Measurements from ENCODE around the gene SBF1. TPM values are rescaled to one million over a fixed set of nuclear protein-coding genes. Genes with fewer than 3 reads are reported as not detected.

Gene SBF1
- total RNA-seq, 2 donors from 2014 or later, result 60.2 to 77.5 TPM

GRCh38 chr22:50477923-50478322, 3.1 kb upstream of the SBF1 start:
- no peaks in the 10 kb centered on the region for H3K27me3 ChIP-seq
- no peaks in the 10 kb centered on the region for H3K36me3 ChIP-seq (replicated peaks in 1 of 2; ENCODE audit: insufficient read depth in 1 of 2, low read depth in 2 of 2)
- peaks cover 35% of the 10 kb centered on the region for H3K4me1 ChIP-seq
- intact Hi-C loops (cut with DNase I), result no loop called here
- H3K27ac ChIP-seq, result no peak overlapping the region
- H3K4me3 ChIP-seq, result no peak overlapping the region
- WGBS, 2 donors, result 92 to 99% methylated on average over 8 to 11 of the region's 12 CpGs
- no peak for DNase-seq
- TF ChIP-seq CTCF (IDR thresholded peaks at IDR 0.05), result no peak
- no peak for TF ChIP-seq POLR2A (IDR thresholded peaks at IDR 0.05)
- no peaks in the 10 kb centered on the region for H3K9me3 ChIP-seq
- ATAC-seq, result no peak

DNA sequence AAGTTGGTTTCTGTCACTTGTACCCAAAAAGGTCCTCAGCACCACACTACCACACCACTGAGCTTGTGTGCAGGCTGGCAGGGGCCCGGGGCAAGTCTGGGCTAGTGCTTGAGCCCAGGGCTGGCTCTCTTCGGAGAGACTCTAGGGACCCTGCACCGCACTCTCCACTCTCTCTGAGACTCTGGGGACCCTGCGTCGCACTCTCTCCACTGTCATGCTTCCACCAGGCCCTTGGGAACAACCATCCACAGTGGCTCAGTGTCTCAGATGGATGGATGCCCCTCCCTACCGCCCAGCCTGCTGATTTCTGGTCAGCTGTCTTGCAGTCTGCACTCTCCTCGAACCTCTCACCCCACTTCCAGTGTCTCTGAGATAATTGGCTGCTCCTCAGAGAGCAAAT, 2.0 kb upstream of the SBF1 start:
- Histone ChIP-seq H3K9me3 (no peaks in the 10 kb centered on the region), H3K4me1 (peaks cover 35% of the 10 kb centered on the region), H3K36me3 (replicated peaks in 1 of 2; ENCODE audit: insufficient read depth in 1 of 2, low read depth in 2 of 2) (no peaks in the 10 kb centered on the region), H3K27me3 (no peaks in the 10 kb centered on the region), H3K27ac (no peak overlapping the region), H3K4me3 (no peak overlapping the region)
- DNase-seq (no peak), ATAC-seq (no peak)
- TF ChIP-seq CTCF (IDR thresholded peaks at IDR 0.05) (no peak), POLR2A (IDR thresholded peaks at IDR 0.05) (no peak)
- WGBS, 2 donors, result 67 to 80% methylated on average over 4 to 7 of the region's 7 CpGs
- intact Hi-C loops (cut with DNase I), result no loop called here

- DNase-seq (no peak), ATAC-seq (no peak)
- no peaks in the 10 kb centered on the region for H3K9me3 ChIP-seq
- peak overlapping the region in 3 of 4 donors; percentile 52 to 87 (median 84) for H3K27ac ChIP-seq
- no peak for TF ChIP-seq POLR2A (IDR thresholded peaks at IDR 0.05)
- TF ChIP-seq CTCF (IDR thresholded peaks at IDR 0.05), result no peak
- 90 to 92% methylated on average over 6 of the region's 6 CpGs for WGBS, 2 donors
- no peaks in the 10 kb centered on the region for H3K36me3 ChIP-seq (replicated peaks in 1 of 2; ENCODE audit: insufficient read depth in 1 of 2, low read depth in 2 of 2)
- intact Hi-C loops (cut with DNase I), result no loop called here
- peaks cover 39% of the 10 kb centered on the region for H3K4me1 ChIP-seq
- H3K27me3 ChIP-seq, result no peaks in the 10 kb centered on the region
- H3K4me3 ChIP-seq, result no peak overlapping the region
Observed at GRCh38 chr22:50475652-50476002, 792 bp upstream of the SBF1 start.

DNA sequence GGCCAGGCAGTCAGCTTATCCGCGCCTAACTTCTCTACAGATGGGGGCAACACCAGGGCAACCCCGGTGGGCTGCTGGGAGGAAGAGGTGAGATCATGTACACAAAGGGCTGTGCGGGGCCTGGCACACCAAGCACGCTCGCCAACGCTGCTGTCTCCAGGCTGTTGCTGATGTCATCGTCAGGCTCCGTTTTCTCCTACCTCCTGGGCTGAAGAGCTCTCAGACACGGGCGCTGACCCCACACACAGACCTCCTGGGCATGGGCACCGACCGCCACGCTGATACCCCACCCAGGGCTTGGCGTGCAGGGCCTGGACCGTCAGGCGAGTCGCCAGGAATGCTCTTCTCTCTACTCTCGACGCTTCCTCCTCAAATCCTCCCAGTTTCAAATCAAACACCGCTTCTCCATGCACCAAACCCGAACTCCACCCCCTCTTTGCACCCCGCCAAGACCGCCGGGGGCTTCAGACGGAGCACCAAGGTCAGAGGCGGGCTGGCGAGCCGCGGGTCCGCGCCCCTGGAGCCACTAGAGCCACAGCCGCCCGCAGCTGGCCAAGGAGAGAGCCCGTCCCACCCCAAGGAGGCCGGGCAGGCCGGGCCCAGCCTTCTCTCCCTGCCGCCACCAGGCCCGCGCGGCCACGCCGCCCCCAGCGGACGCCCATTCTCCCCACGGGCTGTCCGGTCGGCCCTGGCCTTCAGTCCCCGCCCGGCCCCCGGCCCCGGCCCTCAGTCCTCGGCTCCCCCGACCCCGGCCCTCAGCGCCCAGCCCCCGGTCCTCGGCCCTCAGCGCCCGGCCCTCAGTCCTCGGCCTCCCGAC, 772 bp downstream of the SBF1 start:
- Histone ChIP-seq H3K4me3 (peak overlapping the region; percentile 47 to 77), H3K9me3 (no peaks in the 10 kb centered on the region), H3K27ac (peak overlapping the region; percentile 77 to 87 (median 84)), H3K4me1 (peaks cover 54% of the 10 kb centered on the region), H3K36me3 (replicated peaks in 1 of 2; ENCODE audit: insufficient read depth in 1 of 2, low read depth in 2 of 2) (no peaks in the 10 kb centered on the region), H3K27me3 (no peaks in the 10 kb centered on the region)
- intact Hi-C loops (cut with DNase I), result no loop called here
- DNase-seq (peak; percentile 54 to 66 (median 60)), ATAC-seq (peak; percentile 45)
- 1 to 4% methylated on average over 29 to 59 of the region's 62 CpGs for WGBS, 2 donors
- peak; percentile 25 to 56 (median 50) for TF ChIP-seq POLR2A (IDR thresholded peaks at IDR 0.05)
- TF ChIP-seq CTCF (IDR thresholded peaks at IDR 0.05), result peak in 1 of 7 experiments; percentile 15

DNA sequence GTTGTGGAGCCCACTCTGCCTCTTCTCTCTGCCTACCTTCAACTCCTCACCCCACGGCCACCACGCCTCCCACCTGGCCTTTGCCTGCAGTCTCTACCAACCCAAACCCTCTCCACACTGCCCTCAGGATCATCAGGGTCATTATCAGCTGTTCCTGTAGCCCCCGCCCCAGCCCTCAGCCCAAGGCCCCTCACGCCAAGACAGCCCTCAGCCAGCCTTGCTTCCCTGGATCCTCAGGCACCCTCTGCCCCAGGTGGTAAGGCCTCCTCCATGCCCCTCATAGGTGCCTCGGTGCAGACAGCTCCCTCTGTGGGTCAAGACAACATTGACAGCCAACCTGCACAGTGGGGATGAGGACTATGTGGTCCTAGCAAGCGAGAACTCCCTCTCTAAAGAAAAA, 1.7 kb downstream of the SBF1 start:
- H3K4me1 ChIP-seq, result peaks cover 56% of the 10 kb centered on the region
- ATAC-seq (no peak), DNase-seq (peak in 1 of 4 donors; percentile 42)
- TF ChIP-seq CTCF (IDR thresholded peaks at IDR 0.05), result peak in 3 of 7 experiments; percentile 18 to 46 (median 32)
- no peak for TF ChIP-seq POLR2A (IDR thresholded peaks at IDR 0.05)
- intact Hi-C loops (cut with DNase I), result no loop called here
- H3K36me3 ChIP-seq (replicated peaks in 1 of 2; ENCODE audit: insufficient read depth in 1 of 2, low read depth in 2 of 2), result no peaks in the 10 kb centered on the region
- 57 to 60% methylated on average over 6 of the region's 6 CpGs for WGBS, 2 donors
- H3K27me3 ChIP-seq, result no peaks in the 10 kb centered on the region
- no peak overlapping the region for H3K27ac ChIP-seq
- no peaks in the 10 kb centered on the region for H3K9me3 ChIP-seq
- no peak overlapping the region for H3K4me3 ChIP-seq

Measured in body of pancreas (tissue), 4 donors.